ENCODE measurements around the gene F10.

Gene F10

GRCh38 chr13:113178070-113178895 is 55.7 kb downstream of the F10 start:
- peak; percentile 89 for ATAC-seq
- TF ChIP-seq BACH2 (CRISPR knock-in tag; IDR thresholded peaks at IDR 0.05; ENCODE audit: borderline replicate concordance) (no peak), ISL1 (CRISPR knock-in tag; IDR thresholded peaks at IDR 0.05) (peak; percentile 85; the same call in 1 of the 2 replicates), POU6F1 (CRISPR knock-in tag; IDR thresholded peaks at IDR 0.05; ENCODE audit: borderline replicate concordance, low read depth) (no peak), CSRNP3 (CRISPR knock-in tag; IDR thresholded peaks at IDR 0.05) (peak; percentile 68; the same call in 1 of the 2 replicates), ZFP30 (CRISPR knock-in tag; IDR thresholded peaks at IDR 0.05) (no peak), TCF4 (CRISPR knock-in tag; IDR thresholded peaks at IDR 0.05; ENCODE audit: borderline replicate concordance) (no peak), ZNF8 (CRISPR knock-in tag; IDR thresholded peaks at IDR 0.05) (no peak), RARB (CRISPR knock-in tag; IDR thresholded peaks at IDR 0.05) (no peak), CSDC2 (CRISPR knock-in tag; IDR thresholded peaks at IDR 0.05) (peak; percentile 80; the same call in 1 of the 2 replicates), TOX (CRISPR knock-in tag; IDR thresholded peaks at IDR 0.05; ENCODE audit: borderline replicate concordance) (no peak; the same call in 1 of the 2 replicates), ESRRG (CRISPR knock-in tag; IDR thresholded peaks at IDR 0.05) (peak; percentile 73; the same call in 1 of the 2 replicates), GLIS3 (CRISPR knock-in tag; IDR thresholded peaks at IDR 0.05) (no peak), PPARA (CRISPR knock-in tag; IDR thresholded peaks at IDR 0.05; ENCODE audit: borderline replicate concordance) (no peak), ZFP3 (CRISPR knock-in tag; IDR thresholded peaks at IDR 0.05) (peak; percentile 83), PATZ1 (CRISPR knock-in tag; IDR thresholded peaks at IDR 0.05; ENCODE audit: borderline replicate concordance) (peak; percentile 60; the same call in 1 of the 2 replicates), SNAI2 (CRISPR knock-in tag; IDR thresholded peaks at IDR 0.05) (0 out of 2 replicates have a peak, but pooled peaks have one; percentile 0), ZC3H10 (CRISPR knock-in tag; IDR thresholded peaks at IDR 0.05) (no peak), CREB5 (CRISPR knock-in tag; IDR thresholded peaks at IDR 0.05; ENCODE audit: low read depth) (0 out of 2 replicates have a peak, but pooled peaks have one; percentile 56), ARNTL (CRISPR knock-in tag; IDR thresholded peaks at IDR 0.05; ENCODE audit: borderline replicate concordance, low read depth) (no peak), TSHZ2 (CRISPR knock-in tag; IDR thresholded peaks at IDR 0.05) (peak; percentile 23; the same call in 1 of the 2 replicates), ZNF70 (CRISPR knock-in tag; IDR thresholded peaks at IDR 0.05) (no peak), ZNF565 (CRISPR knock-in tag; conservative IDR thresholded peaks at IDR 0.05; ENCODE audit: low read depth) (no peak), OSR1 (CRISPR knock-in tag; IDR thresholded peaks at IDR 0.05) (no peak)

- peak; percentile 58; the same call in 1 of the 3 replicates for ATAC-seq
- TF ChIP-seq BACH2 (CRISPR knock-in tag; IDR thresholded peaks at IDR 0.05; ENCODE audit: borderline replicate concordance) (no peak), SNAI2 (CRISPR knock-in tag; IDR thresholded peaks at IDR 0.05) (0 out of 2 replicates have a peak, but pooled peaks have one; percentile 3)
Measured at GRCh38 chr13:113178896-113179167, 56.2 kb downstream of the F10 start.

Measured in SK-N-SH treated with all-trans-retinoic acid at 6 μM for 48 hours (cell line).